H1 (cell line): ENCODE data around the gene ZNF446. TPM values are rescaled to one million over a fixed set of nuclear protein-coding genes. Genes with fewer than 3 reads are reported as not detected.
"Not testable (repeated sequence)": the region's sequence is repeated elsewhere in the genome, so short reads cannot be mapped to it uniquely, and the experiment has no call there.

Source experiments
- CTCF ChIA-PET: fragments of 300-600 bp; sonication (Branson Sonifier 250); formaldehyde crosslinking; loops from one replicate; lab custom pipeline; 2021; ENCODE audit not compliant: partially characterized antibody; lab: Charles Lee
- POLR2A ChIA-PET: fragments of 300-600 bp; sonication (Branson Sonifier 250); formaldehyde crosslinking; loops from one replicate; lab custom pipeline; 2021; ENCODE audit warnings: inconsistent platforms; ENCODE audit not compliant: partially characterized antibody; lab: Charles Lee
- DNase-seq, 2 experiments: peaks; one replicate each; pipeline versions ENCODE4 v3.0.0 to v3.0.0-alpha.2; 2010 to 2022; ENCODE audit warnings: low spot score in 2 of 2, low read depth in 1 of 2, mixed read lengths in 1 of 2
- FAIRE-seq: peaks from 2 replicates; lab custom pipeline; 2011; peaks lifted over from hg19 to GRCh38; lab: Jason Lieb, UNC
- H2AFZ ChIP-seq: 2 replicates; pipeline ENCODE4 v1.8.1; 2012; ENCODE audit warnings: low read length, inconsistent platforms
- H2AK5ac ChIP-seq: 2 replicates; pipeline ENCODE4 v1.6.1; 2013; ENCODE audit warnings: low read depth, low read length
- H2BK120ac ChIP-seq: replicated peaks from 2 replicates; pipeline ENCODE3; 2013; ENCODE audit warnings: low read depth, low read length, inconsistent platforms
- H2BK12ac ChIP-seq: 2 replicates; pipeline ENCODE4 v1.6.1; 2013; ENCODE audit warnings: low read depth, low read length
- H2BK15ac ChIP-seq: 2 replicates; pipeline ENCODE4 v1.6.1; 2013; ENCODE audit warnings: low read length
- H2BK20ac ChIP-seq: 2 replicates; pipeline ENCODE4 v1.6.1; 2013; ENCODE audit warnings: low read length
- H2BK5ac ChIP-seq: 2 replicates; pipeline ENCODE4 v1.6.1; 2013; ENCODE audit warnings: low read depth, low read length
- H3K14ac ChIP-seq: 2 replicates; pipeline ENCODE4 v1.6.1; 2013; ENCODE audit warnings: inconsistent platforms; ENCODE audit not compliant: insufficient read length
- H3K18ac ChIP-seq: 2 replicates; pipeline ENCODE4 v1.6.1; 2013; ENCODE audit warnings: low read length; ENCODE audit errors: extremely low read depth
- H3K23ac ChIP-seq: 2 replicates; pipeline ENCODE4 v1.6.1; 2013; ENCODE audit warnings: inconsistent platforms; ENCODE audit not compliant: insufficient read length
- H3K23me2 ChIP-seq: 2 replicates; pipeline ENCODE4 v1.6.1; 2013; ENCODE audit warnings: low read depth, low read length
- H3K27ac ChIP-seq: 2 replicates; pipeline ENCODE4 v1.6.1; 2011; ENCODE audit warnings: low read depth, low read length, inconsistent platforms
- H3K27me3 ChIP-seq, 4 experiments: replicated peaks in 1 of 4; 1 replicate in 1 of 4; 2 replicates in 3 of 4; pipeline versions ENCODE4 v1.6.1 to v1.8.1; 2011 to 2013; ENCODE audit warnings: low read length in 3 of 4, mild to moderate bottlenecking in 3 of 4, inconsistent platforms in 2 of 4, mixed read lengths in 2 of 4, moderate library complexity in 1 of 4; ENCODE audit not compliant: control insufficient read depth in 3 of 4, insufficient read depth in 3 of 4; ENCODE audit errors: extremely low read depth in 1 of 4
- H3K36me3 ChIP-seq, 4 experiments: 2 replicates each; pipeline versions ENCODE4 v1.6.1 to v1.8.1; 2011 to 2013; ENCODE audit warnings: mild to moderate bottlenecking in 4 of 4, low read length in 3 of 4, moderate library complexity in 2 of 4, control low read depth in 1 of 4, inconsistent platforms in 1 of 4; ENCODE audit not compliant: insufficient read depth in 4 of 4, control insufficient read depth in 2 of 4
- H3K4ac ChIP-seq: replicated peaks from 2 replicates; pipeline ENCODE3; 2013; ENCODE audit warnings: low read length, low read depth, mixed read lengths, inconsistent platforms; ENCODE audit not compliant: insufficient read length
- H3K4me1 ChIP-seq, 4 experiments: replicated peaks in 1 of 4; 1 replicate in 1 of 4; 2 replicates in 3 of 4; pipeline versions ENCODE4 v1.6.1 to v1.8.1; 2011 to 2013; ENCODE audit warnings: low read length in 3 of 4, inconsistent platforms in 2 of 4, mixed read lengths in 1 of 4; ENCODE audit not compliant: insufficient read depth in 4 of 4, control insufficient read depth in 3 of 4
- H3K4me2 ChIP-seq, 2 experiments: 2 replicates each; pipeline versions ENCODE4 v1.6.1 to v1.8.1; 2011 to 2013; ENCODE audit warnings: low read depth in 2 of 2, low read length in 2 of 2, control low read depth in 1 of 2, inconsistent platforms in 1 of 2, mild to moderate bottlenecking in 1 of 2; ENCODE audit not compliant: insufficient read depth in 1 of 2
- H3K4me3 ChIP-seq, 4 experiments: fragments of 200-600, 300-600 bp in 1 of 4; sonication (generic), shearing (Covaris generic), sonication (Bioruptor Twin) in 1 of 4; 2 replicates each; pipeline versions ENCODE4 v1.5.1 to v1.8.1; 2011 to 2016; ENCODE audit warnings: low read length in 4 of 4, low read depth in 3 of 4, control low read depth in 2 of 4, inconsistent platforms in 2 of 4, mild to moderate bottlenecking in 2 of 4, mixed read lengths in 1 of 4, moderate library complexity in 1 of 4; ENCODE audit not compliant: insufficient read depth in 2 of 4; ENCODE audit errors: extremely low read depth in 1 of 4
- H3K56ac ChIP-seq: replicated peaks from 2 replicates; pipeline ENCODE3; 2013; ENCODE audit warnings: low read depth, mild to moderate bottlenecking, mixed read lengths, low read length, inconsistent platforms; ENCODE audit not compliant: insufficient read length
- H3K79me1 ChIP-seq: 2 replicates; pipeline ENCODE4 v1.6.1; 2013; ENCODE audit warnings: low read depth, low read length, control low read depth
- H3K79me2 ChIP-seq, 2 experiments: 2 replicates each; pipeline versions ENCODE4 v1.6.1 to v1.8.1; 2012 to 2013; ENCODE audit warnings: low read length in 2 of 2, mild to moderate bottlenecking in 2 of 2, inconsistent platforms in 1 of 2; ENCODE audit not compliant: insufficient read depth in 2 of 2, control insufficient read depth in 1 of 2
- H3K9ac ChIP-seq, 4 experiments: replicated peaks in 1 of 4; 1 replicate in 1 of 4; 2 replicates in 3 of 4; pipeline versions ENCODE4 v1.6.1 to v1.8.1; 2011 to 2013; ENCODE audit warnings: low read depth in 3 of 4, low read length in 3 of 4, control low read depth in 2 of 4, mild to moderate bottlenecking in 2 of 4, moderate library complexity in 2 of 4, inconsistent platforms in 1 of 4; ENCODE audit errors: extremely low read depth in 1 of 4
- H3K9me3 ChIP-seq, 2 experiments: 2 replicates each; pipeline versions ENCODE4 v1.6.1 to v1.8.1; 2012 to 2013; ENCODE audit warnings: mild to moderate bottlenecking in 2 of 2, moderate library complexity in 2 of 2, control low read depth in 1 of 2, inconsistent platforms in 1 of 2, low read depth in 1 of 2, low read length in 1 of 2, mixed read lengths in 1 of 2; ENCODE audit not compliant: insufficient read depth in 2 of 2
- H4K20me1 ChIP-seq, 2 experiments: replicated peaks in 1 of 2; 2 replicates each; pipeline versions ENCODE3 to v1.8.1; 2011 to 2013; ENCODE audit warnings: inconsistent platforms in 2 of 2, low read length in 2 of 2, mild to moderate bottlenecking in 1 of 2; ENCODE audit not compliant: insufficient read depth in 2 of 2, control insufficient read depth in 1 of 2
- H4K5ac ChIP-seq: 2 replicates; pipeline ENCODE4 v1.6.1; 2013; ENCODE audit warnings: low read length, low read depth, mixed read lengths, inconsistent platforms; ENCODE audit not compliant: insufficient read length
- H4K8ac ChIP-seq: 2 replicates; pipeline ENCODE4 v1.8.0; 2013; ENCODE audit warnings: mild to moderate bottlenecking, moderate library complexity, low read length, inconsistent platforms; ENCODE audit not compliant: insufficient read depth; ENCODE audit errors: extremely low read depth
- H4K91ac ChIP-seq: replicated peaks from 2 replicates; pipeline ENCODE3; 2013; ENCODE audit warnings: low read length, mixed read lengths, inconsistent platforms; ENCODE audit not compliant: insufficient read length
- WGBS, 2 experiments: shearing (Covaris generic) in 1 of 2; methylation state at CpG; one replicate each; pipeline versions ENCODE4 v1.1.6 to v1.1.7; 2013 to 2015; ENCODE audit warnings: low lambda C conversion rate in 2 of 2, mixed read lengths in 2 of 2, inconsistent platforms in 1 of 2, low coverage in 1 of 2, missing lambda C conversion rate in 1 of 2; ENCODE audit not compliant: insufficient replicate concordance in 2 of 2, insufficient coverage in 1 of 2, insufficient read length in 1 of 2; ENCODE audit errors: extremely low coverage in 1 of 2, missing lambda C conversion rate in 1 of 2; 5-methylcytosine and 5-hydroxymethylcytosine counted together
- polyA plus RNA-seq, 7 experiments: library from polyadenylated mRNA; depleted of rRNA in 3 of 7; stranded (reverse) in 5 of 7; unstranded in 2 of 7; fragments of >200 nt in 5 of 7; fragments of 200-250 nt in 2 of 7; gene quantifications; 1 replicate in 5 of 7; 2 replicates in 1 of 7; 4 replicates in 1 of 7; pipeline versions ENCODE4 v1.2.1 to v1.2.3, GENCODE V29; 2011 to 2013; ENCODE audit warnings: missing spikeins in 2 of 7, mixed read lengths in 2 of 7
- total RNA-seq: library from RNA; stranded (reverse); fragmentation: NEBNext Ultra II Directional; extraction: Animal tissue kit (Norgen Biotek cat#: 25700); gene quantifications from 2 replicates; pipeline ENCODE4 v1.2.1, GENCODE V29; 2021
- TF ChIP-seq, protein P1 (sequence below), 3 experiments: IDR thresholded peaks; 1 replicate in 2 of 3; 2 replicates in 1 of 3; pipeline versions ENCODE4 v1.5.1 to v1.6.1; 2011; ENCODE audit warnings: low read length in 3 of 3, mild to moderate bottlenecking in 3 of 3, inconsistent platforms in 2 of 3, low read depth in 1 of 3, moderate library complexity in 1 of 3; ENCODE audit not compliant: insufficient read depth in 1 of 3; ENCODE audit errors: control extremely low read depth in 1 of 3

Gene ZNF446
- total and polyA plus RNA-seq, 2 of the 8 experiments (the other 6 are each of a cell fraction or from before 2014, with no cell fraction given) = 4.1 to 5.5 TPM

DNA sequence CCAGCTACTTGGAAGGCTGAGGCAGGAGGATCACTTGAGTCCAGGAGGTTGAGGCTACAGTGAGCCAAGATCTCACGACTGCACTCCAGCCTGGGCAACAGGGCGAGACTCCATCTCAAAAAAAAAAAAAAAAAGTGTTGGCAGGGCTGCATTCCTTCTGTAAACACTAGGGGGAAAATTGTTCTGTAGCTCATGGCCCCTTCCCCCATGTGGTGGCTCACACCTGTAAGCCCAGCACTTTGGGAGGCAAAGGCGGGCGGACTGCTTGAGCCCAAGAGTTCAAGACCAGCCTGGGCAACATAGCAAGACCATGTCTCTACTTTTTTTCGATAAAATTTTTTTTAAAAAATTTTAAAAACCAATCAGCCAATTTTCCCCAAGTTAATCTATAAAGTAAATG is 8.2 kb downstream of the ZNF446 start:
- H3K27me3 ChIP-seq, H3K4me3 ChIP-seq, H3K4ac ChIP-seq, H3K23me2 ChIP-seq, H3K4me2 ChIP-seq, H2BK15ac ChIP-seq, H3K56ac ChIP-seq, H3K14ac ChIP-seq, H3K9me3 ChIP-seq, FAIRE-seq, H3K36me3 ChIP-seq, H2BK20ac ChIP-seq, H3K23ac ChIP-seq, H4K8ac ChIP-seq, H4K5ac ChIP-seq, H2AFZ ChIP-seq, H2BK5ac ChIP-seq, H2BK12ac ChIP-seq, H3K79me1 ChIP-seq, H3K4me1 ChIP-seq, H3K27ac ChIP-seq, H3K79me2 ChIP-seq, H4K20me1 ChIP-seq, H4K91ac ChIP-seq, H2AK5ac ChIP-seq, H2BK120ac ChIP-seq, H3K18ac ChIP-seq, DNase-seq, H3K9ac ChIP-seq: not testable (repeated sequence)
- 86 to 100% methylated on average over 1 to 3 of the region's 5 CpGs for WGBS, 2 experiments
- TF ChIP-seq, protein P1, sequence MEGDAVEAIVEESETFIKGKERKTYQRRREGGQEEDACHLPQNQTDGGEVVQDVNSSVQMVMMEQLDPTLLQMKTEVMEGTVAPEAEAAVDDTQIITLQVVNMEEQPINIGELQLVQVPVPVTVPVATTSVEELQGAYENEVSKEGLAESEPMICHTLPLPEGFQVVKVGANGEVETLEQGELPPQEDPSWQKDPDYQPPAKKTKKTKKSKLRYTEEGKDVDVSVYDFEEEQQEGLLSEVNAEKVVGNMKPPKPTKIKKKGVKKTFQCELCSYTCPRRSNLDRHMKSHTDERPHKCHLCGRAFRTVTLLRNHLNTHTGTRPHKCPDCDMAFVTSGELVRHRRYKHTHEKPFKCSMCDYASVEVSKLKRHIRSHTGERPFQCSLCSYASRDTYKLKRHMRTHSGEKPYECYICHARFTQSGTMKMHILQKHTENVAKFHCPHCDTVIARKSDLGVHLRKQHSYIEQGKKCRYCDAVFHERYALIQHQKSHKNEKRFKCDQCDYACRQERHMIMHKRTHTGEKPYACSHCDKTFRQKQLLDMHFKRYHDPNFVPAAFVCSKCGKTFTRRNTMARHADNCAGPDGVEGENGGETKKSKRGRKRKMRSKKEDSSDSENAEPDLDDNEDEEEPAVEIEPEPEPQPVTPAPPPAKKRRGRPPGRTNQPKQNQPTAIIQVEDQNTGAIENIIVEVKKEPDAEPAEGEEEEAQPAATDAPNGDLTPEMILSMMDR (IDR thresholded peaks at IDR 0.05; ENCODE audit: control extremely low read depth in 1 of 3, insufficient read depth in 1 of 3, low read depth in 1 of 3, low read length in 3 of 3) = peak in 2 of 3 experiments; percentile 17 to 34; a peak in 1 of 4 replicates
- ChIA-PET POLR2A (interaction anchor here (1.0 to 1.3 kb wide), 2 partner anchors 59 to 91 kb away, joined by 4 read pairs; partner anchors contain the start of gene TRIM28), CTCF (interaction anchor here (1.4 to 3.8 kb wide), 3 partner anchors 11 to 35 kb away, joined by 4 to 12 read pairs (median 8); partner anchors contain the start of gene ZBTB45)
